GM18517 (cell line): ENCODE measurements around the gene NFIX.

ENCODE experiments used
- ATAC-seq: cut with Tn5 transposase; IDR thresholded peaks from one replicate; pipeline ENCODE4 v1.9.1; 2021; ENCODE audit warnings: mild to moderate bottlenecking, moderate library complexity; ENCODE audit not compliant: unreplicated experiment

NFIX gene

DNA sequence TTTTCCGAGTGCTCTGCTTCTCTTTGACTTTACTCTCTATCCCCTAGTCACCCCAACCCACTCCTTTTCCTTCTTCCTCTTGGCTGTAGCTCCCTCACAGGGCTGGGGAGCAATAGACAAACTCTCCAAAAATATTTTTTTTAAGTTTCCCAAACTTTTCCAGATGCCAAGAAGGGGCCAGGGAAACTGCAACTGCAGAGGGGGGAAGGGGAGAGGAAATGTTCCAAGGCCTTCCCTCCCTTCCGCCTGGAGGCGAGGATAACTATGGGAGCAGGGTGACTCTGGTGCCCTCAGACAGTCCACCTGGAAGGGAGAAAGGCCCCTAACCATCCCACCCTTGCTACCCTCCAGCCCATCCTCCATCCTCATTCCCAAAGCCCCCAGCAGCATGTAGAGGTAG lies 58.0 kb downstream of the NFIX start:
- no peak for ATAC-seq

DNA sequence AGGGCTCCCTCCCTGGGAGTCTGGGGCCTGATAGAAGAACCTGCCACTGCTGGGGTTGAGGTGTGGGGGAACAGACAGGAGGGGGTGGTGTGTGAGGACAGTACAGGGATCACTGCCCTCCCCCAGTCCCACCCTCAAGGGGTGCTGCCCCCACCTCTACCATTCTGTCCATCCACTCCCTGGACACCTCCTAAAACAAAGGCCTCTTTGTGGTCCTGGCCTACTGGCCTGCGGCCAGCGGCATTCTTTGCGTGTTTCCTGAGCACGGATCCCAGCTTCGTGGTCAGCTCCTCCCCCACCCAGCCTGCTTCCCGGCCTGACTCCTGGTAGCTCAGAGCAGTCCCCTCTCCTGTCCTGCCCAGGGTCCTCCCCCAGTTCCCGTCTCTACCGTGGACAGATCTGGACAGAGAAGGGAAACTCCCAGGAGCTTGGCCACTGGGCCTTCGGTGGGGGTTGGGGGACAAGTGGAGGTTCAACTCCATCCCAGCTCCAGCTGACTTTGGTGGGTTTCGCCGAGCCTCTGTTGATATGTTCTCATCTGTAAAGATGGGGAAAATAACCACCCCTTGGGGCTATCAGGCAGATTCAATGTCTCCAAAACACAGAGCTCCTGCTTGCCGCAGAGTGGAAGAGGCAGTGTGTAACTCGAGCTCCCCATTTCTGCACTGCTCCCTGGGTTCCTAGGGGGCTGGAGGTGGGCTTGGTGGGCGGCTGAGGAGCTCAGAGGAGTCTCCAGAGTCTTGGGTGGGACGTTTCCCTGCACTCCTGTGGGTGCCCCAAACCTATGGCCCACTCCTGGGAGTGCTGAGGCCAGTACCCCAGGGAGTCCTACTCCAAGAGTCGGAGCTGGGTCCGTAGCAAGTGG lies 58.7 kb downstream of the NFIX start:
- no peak for ATAC-seq

- no peak for ATAC-seq
Observed at GRCh38 chr19:13054626-13055212, 59.4 kb downstream of the NFIX start.

GRCh38 chr19:13055213-13056051 lies 60.2 kb downstream of the NFIX start:
- no peak for ATAC-seq

GRCh38 chr19:13056052-13056660 lies 60.9 kb downstream of the NFIX start:
- ATAC-seq, result no peak

DNA sequence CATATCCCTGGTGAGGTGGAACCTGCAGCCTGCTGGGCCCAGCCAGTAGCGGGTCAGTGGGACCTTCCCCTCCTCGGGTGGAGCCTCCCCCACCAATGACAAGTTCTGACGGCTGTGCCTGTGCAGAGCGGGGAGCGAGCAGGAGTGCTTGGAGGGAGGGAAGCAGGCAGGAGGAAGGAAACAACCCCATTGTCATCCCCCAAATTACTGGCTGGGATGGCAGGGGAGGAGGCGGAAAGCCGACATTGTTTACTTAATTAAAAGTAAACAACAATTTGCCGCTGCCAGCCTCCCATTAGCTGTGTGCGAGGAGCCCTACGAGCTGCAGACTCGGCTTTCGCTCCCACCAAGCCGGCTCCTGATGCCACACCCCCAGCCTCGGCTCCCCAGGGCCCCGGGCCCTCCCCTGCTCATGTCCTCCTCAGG lies 61.9 kb downstream of the NFIX start:
- no peak for ATAC-seq

DNA sequence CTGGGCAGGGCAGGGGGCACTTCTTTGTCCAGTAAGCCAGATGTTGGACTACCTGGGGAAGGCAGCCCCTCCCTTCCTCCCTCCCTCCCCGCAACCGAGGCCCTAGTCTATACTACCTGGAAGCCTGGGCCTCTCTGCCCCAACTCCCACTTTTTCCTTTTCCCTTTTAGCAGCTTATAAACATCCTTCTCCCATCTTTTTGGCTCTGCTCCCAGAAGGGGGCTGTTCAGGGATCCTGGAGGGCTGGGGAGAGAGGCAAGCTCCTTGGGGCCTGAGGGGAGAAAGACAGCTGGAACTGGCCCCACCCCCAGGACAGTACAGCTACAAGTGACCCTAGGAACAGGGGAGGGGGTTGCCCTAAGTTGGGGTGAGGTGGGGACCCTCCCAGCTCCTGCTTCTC lies 62.5 kb downstream of the NFIX start:
- ATAC-seq, result no peak

GRCh38 chr19:13058951-13059660 lies 63.8 kb downstream of the NFIX start:
- ATAC-seq, result no peak

DNA sequence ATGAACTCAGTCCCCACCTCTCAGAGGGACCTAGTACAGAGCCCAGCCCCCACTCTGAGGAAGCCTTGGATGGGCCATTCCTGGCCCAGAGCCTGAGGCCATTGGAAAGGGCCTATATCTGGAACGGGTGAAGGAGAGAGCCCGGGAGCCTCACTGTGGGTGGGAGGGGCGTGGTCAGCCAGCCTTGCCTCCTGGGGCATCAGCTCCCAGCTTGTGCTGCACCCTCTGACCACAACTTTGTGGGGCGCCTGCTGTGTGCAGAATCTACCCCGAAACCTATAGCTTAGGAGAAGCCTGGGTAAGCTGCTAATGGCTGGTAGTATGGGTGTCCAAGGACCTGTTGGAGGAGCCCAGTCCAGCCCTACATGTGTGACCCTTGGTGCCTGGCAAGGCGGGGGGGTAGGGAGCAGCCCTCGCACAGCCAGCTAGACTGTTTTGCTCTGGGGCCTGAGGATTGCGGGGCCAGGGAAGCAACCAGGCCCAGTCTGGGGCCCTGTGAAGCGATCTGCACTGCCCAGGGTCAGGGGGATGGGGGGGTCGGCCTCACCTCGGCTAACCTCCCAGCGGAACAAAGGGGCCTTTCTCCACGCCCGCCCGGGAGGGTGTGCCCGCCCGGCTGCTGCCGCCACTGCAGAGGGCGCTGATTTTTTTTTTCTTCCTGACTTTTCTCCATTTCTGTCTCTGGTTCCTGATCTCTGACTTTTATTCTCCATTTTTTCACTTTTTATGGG lies 65.1 kb downstream of the NFIX start:
- ATAC-seq, result no peak

DNA sequence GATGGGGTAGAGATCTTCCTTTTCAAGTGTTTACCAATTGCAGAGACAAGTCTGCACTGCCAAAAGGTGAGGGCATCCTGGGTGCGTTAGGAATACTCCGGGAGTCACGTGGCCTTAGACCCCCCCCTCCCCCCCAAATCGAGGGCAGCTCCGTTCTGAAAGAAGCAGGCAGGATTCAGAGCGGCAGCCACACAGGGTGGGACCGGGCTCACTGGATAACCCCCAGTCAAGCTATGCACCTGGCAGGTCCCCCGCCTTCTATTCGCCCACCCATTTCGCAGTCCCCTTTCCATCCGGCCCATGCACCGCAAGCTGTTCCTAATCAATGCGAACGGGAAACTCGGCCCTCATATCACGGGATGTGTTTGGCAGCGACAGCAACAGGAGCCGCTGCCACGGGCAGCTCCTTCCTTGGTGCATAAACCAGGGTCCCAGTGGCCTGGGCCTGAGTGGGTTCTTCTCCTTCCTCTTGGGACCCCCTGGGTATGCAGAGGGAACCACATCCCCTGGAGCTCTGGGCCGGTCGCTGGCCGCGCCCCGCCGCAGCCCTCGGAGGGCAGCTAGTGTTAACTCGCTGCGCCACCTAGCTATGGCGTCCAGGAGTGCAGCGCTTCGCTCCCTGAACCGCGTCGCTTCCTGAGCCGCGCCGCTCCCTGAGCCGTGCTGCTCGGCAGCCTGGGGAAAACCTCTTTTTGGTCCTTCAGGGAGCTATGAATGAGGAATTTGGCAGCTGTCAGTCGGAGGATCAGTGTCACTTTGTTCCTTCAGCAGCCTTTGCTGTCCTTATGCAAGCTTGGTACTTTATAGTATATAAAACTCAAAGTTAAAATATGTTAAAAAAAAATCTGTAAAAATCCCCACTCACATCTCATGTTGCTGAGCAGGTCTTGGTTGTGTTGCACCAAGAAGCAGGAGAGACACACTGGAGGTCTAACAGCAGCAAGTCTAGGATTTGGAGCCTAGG lies 66.0 kb downstream of the NFIX start:
- no peak for ATAC-seq

DNA sequence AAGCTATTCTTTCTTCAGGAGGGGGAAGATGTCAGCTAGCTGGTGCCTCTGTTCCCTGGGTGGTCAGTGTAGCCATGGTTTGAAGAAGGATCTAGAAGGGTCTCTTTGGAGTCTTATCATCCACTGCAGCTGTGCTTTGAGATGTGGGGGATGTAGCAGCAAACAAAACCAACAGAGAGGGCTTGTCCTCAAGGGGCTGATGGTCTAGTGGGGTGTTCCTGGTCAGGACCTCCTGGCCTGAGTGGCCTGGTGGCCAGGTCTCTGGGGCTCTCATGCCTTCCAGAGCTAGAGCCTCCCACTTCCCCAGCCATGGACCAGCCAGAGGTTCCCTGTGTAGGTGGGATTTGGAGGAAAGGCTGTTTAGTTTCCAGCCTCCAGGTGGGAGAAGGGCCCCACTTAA lies 67.0 kb downstream of the NFIX start:
- ATAC-seq, result no peak

GRCh38 chr19:13063461-13064091 lies 68.3 kb downstream of the NFIX start:
- no peak for ATAC-seq

- ATAC-seq, result no peak
Observed at GRCh38 chr19:13064092-13064489, 68.8 kb downstream of the NFIX start.

GRCh38 chr19:13066226-13066625 lies 71.0 kb downstream of the NFIX start:
- ATAC-seq, result no peak

DNA sequence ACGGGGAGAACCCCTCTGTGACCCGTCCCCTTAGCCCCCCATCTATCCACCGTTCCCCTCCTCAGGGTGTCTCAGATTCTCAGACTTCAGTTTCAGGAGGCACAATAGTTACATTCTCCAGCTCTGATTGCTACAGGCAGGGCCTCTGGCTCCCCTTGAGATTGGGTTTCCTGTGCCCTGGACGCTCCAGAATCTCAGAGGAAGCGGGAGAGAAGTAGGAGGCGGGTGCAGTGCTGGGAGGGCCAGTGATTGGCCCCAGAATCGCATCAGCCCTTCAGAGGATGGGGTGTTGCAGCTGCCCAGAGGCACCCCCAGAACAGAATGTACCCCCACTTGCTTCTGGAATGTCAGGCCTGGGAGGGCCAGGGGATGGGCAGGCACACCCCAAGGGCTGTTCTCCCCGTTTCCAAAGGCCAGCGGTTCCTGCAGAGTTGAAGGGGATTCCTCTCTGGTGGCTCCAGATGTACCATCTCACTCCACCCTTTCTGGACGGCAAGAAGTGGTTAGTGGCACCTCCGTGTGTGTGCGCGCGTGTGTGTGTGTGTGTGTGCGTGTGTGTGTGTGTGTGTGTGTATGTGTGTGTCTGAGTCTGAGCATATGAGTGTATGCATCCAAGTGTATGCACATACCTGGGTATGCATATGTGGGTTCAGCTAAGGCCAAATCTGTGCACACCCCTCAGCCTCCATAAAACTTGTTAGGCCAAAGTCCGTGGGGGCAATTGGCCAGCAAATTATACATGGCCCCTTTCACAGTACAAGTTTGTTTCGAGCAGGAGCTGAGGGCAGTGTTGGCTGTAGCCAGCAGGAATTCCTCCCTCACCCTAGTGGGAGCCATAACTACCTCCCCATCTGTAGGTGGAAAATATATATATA lies 71.9 kb downstream of the NFIX start:
- ATAC-seq, result no peak

DNA sequence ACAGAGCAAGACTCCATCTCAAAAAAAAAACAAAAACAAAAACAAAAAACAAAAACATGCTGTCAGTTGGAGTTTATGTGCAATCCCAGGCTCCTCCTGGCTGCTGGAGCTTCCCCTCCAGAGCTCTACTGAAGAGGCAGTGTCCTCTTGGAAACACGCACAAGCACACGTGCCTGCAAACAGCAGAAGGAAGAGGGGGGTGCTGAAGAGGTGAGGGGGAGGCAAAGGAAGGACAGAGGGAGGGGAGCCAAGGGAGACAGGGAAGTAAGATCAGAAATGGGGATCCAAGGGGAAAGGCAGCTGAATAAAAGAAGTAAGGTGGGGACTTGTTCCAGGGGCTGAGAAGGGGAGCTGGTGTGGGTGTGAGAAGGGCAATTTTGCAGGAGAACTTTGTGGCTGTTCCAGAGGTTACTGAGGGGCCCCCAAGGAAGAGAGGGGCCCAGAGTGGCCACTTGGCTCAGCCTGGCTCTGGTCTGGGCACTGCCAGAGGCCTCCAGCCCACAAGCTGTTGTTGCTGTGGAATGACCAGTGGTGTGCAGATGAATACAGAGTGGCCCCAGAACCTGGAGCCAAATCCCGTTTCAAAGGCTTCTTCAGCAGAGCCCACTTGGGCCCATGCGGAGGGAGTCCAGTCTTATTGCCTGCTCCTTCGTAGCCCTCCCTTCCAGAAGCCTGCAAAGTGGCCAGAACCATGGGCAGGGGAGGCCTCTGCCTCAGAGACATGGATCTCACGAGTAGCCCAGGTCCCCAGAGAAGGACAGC lies 73.0 kb downstream of the NFIX start:
- ATAC-seq, result no peak
